Ovary (tissue), 3 donors: ENCODE data around the gene EFNA4.

ENCODE experiments used
- CTCF ChIP-seq, 3 donors: fragments of 450-650 bp in 2 of 3; fragments of 200-600 bp in 1 of 3; IDR thresholded peaks; one replicate each; pipeline versions ENCODE4 v1.5.1 to v1.8.0; 2016 to 2022; ENCODE audit warnings: antibody characterized with exemption in 3 of 3, mild to moderate bottlenecking in 1 of 3
- POLR2A ChIP-seq: fragments of 450-650 bp; IDR thresholded peaks from one replicate; pipeline ENCODE4 v1.6.1; 2017; ENCODE audit warnings: antibody characterized with exemption, mild to moderate bottlenecking, moderate library complexity
- donor health status: DM: no; HTN: no; CAD: no.

GRCh38 chr1:155019377-155020245, 43.9 kb upstream of the EFNA4 start:
- TF ChIP-seq CTCF (IDR thresholded peaks at IDR 0.05), result no peak
- no peak for TF ChIP-seq POLR2A
